Amniotic epithelial cell (primary cell): Measurements from ENCODE around the gene JPH4.

Source experiments
- DNase-seq: peaks from one replicate; pipeline ENCODE4 v3.0.0-alpha.2; 2010; ENCODE audit warnings: low read depth

The JPH4 gene

GRCh38 chr14:23562822-23563472 is 15.6 kb downstream of the JPH4 start:
- peak; percentile 43 for DNase-seq

GRCh38 chr14:23561873-23562821 is 16.4 kb downstream of the JPH4 start:
- DNase-seq: no peak

- no peak for DNase-seq
These were observed 17.3 kb downstream of the JPH4 start for GRCh38 chr14:23561259-23561658.

- DNase-seq: no peak
These were observed 18.6 kb downstream of the JPH4 start for GRCh38 chr14:23559926-23560520.

- DNase-seq: peak; percentile 52
These were observed 19.3 kb downstream of the JPH4 start for GRCh38 chr14:23559010-23559925.

- DNase-seq: no peak
These were observed 20.1 kb downstream of the JPH4 start for GRCh38 chr14:23558346-23559009.

- no peak for DNase-seq
These were observed 20.6 kb downstream of the JPH4 start for GRCh38 chr14:23557946-23558345.

GRCh38 chr14:23557521-23557920 is 21.1 kb downstream of the JPH4 start:
- DNase-seq: no peak

GRCh38 chr14:23556700-23557440 is 21.7 kb downstream of the JPH4 start:
- DNase-seq: no peak

- peak; percentile 82 for DNase-seq
These were observed 22.5 kb downstream of the JPH4 start, which contains the start of gene THTPA for GRCh38 chr14:23555882-23556699. TSS of gene THTPA (plus strand) at chr14:23556271. CDS start at chr14:23556758, 487 bp downstream.

- no peak for DNase-seq
These were observed 23.1 kb downstream of the JPH4 start for GRCh38 chr14:23555533-23555881.

GRCh38 chr14:23551266-23552028 is 27.1 kb downstream of the JPH4 start, which contains the start of gene ZFHX2:
TSS of gene ZFHX2 (minus strand) at chr14:23551765. CDS start at chr14:23535325, 16,440 bp downstream.
- DNase-seq: no peak

GRCh38 chr14:23550812-23551265 is 27.8 kb downstream of the JPH4 start:
- no peak for DNase-seq

GRCh38 chr14:23550131-23550811 is 28.3 kb downstream of the JPH4 start:
- no peak for DNase-seq

GRCh38 chr14:23548351-23549318 is 30.0 kb downstream of the JPH4 start:
- DNase-seq: peak; percentile 67

GRCh38 chr14:23547924-23548323 is 30.7 kb downstream of the JPH4 start:
- DNase-seq: no peak
